Loucy (cell line): ENCODE measurements around the gene FOXA3.

ENCODE experiments used
- H2AFZ ChIP-seq: fragments of 200-600 bp; sonication (generic); 2 replicates; pipeline ENCODE4 v1.6.0; 2016; ENCODE audit warnings: antibody characterized with exemption, mild to moderate bottlenecking, low read length, moderate library complexity
- H3F3A ChIP-seq: fragments of 200-600 bp; 2 replicates; pipeline ENCODE4 v1.6.0; 2016; ENCODE audit warnings: antibody characterized with exemption, low read depth, mild to moderate bottlenecking
- H3K27me3 ChIP-seq: fragments of 200-600 bp; sonication (generic); 2 replicates; pipeline ENCODE4 v1.6.1; 2014; ENCODE audit warnings: low read length, mild to moderate bottlenecking; ENCODE audit not compliant: insufficient read depth, poor library complexity, severe bottlenecking
- H3K36me3 ChIP-seq: fragments of 200-600 bp; sonication (generic); 2 replicates; pipeline ENCODE4 v1.6.1; 2016; ENCODE audit warnings: low read length; ENCODE audit not compliant: insufficient read depth
- H3K4me1 ChIP-seq: fragments of 200-600 bp; sonication (generic); 2 replicates; pipeline ENCODE4 v1.5.1; 2014; ENCODE audit warnings: low read length, mild to moderate bottlenecking; ENCODE audit not compliant: insufficient read depth, poor library complexity, severe bottlenecking
- H3K4me2 ChIP-seq: fragments of 200-600 bp; sonication (generic); 2 replicates; pipeline ENCODE4 v1.6.0; 2014; ENCODE audit warnings: antibody characterized with exemption, low read length, low read depth, mild to moderate bottlenecking; ENCODE audit not compliant: poor library complexity, severe bottlenecking
- H3K4me3 ChIP-seq: fragments of 200-600 bp; sonication (generic); 2 replicates; pipeline ENCODE4 v1.5.1; 2014; ENCODE audit warnings: low read length, mild to moderate bottlenecking, mixed read lengths; ENCODE audit not compliant: poor library complexity, severe bottlenecking
- H3K79me2 ChIP-seq: fragments of 200-600 bp; sonication (generic); 2 replicates; pipeline ENCODE4 v1.6.1; 2014; ENCODE audit warnings: low read length; ENCODE audit not compliant: insufficient read depth
- H3K9ac ChIP-seq: fragments of 200-600 bp; sonication (generic); 2 replicates; pipeline ENCODE4 v1.6.0; 2014; ENCODE audit warnings: mild to moderate bottlenecking, low read depth, low read length, moderate library complexity; ENCODE audit not compliant: poor library complexity, severe bottlenecking
- H3K9me2 ChIP-seq: fragments of 200-600 bp; sonication (generic); replicated peaks from 2 replicates; pipeline ENCODE4 v1.6.1; 2016; ENCODE audit warnings: low read depth, low read length, mixed read lengths
- H3K9me3 ChIP-seq: fragments of 200-600 bp; sonication (generic); 2 replicates; pipeline ENCODE4 v1.6.1; 2014; ENCODE audit warnings: mild to moderate bottlenecking, antibody characterized with exemption, low read length, low read depth; ENCODE audit not compliant: insufficient read depth
- H4K20me1 ChIP-seq: fragments of 200-600 bp; sonication (generic); 2 replicates; pipeline ENCODE4 v1.6.0; 2014; ENCODE audit warnings: antibody characterized with exemption, low read length, mild to moderate bottlenecking; ENCODE audit not compliant: insufficient read depth, poor library complexity, severe bottlenecking
- EZH2phosphoT487 ChIP-seq: fragments of 200-600 bp; IDR thresholded peaks from 2 replicates; pipeline ENCODE4 v1.6.1; 2018; ENCODE audit warnings: antibody characterized with exemption, mild to moderate bottlenecking, moderate library complexity, borderline replicate concordance
- TF ChIP-seq, protein P1 (sequence below): fragments of 200-600 bp; sonication (generic); conservative IDR thresholded peaks from 2 replicates; pipeline ENCODE4 v1.5.1; 2014; ENCODE audit warnings: mild to moderate bottlenecking, antibody characterized with exemption, low read length

Gene FOXA3

GRCh38 chr19:45872095-45872919 lies 8.2 kb downstream of the FOXA3 start:
- H3K9me3 ChIP-seq, result no peaks in the 10 kb centered on the region
- peaks cover 13% of the 10 kb centered on the region for H3K4me1 ChIP-seq
- no peaks in the 10 kb centered on the region for H3K27me3 ChIP-seq
- no peak overlapping the region for H2AFZ ChIP-seq
- TF ChIP-seq EZH2phosphoT487, result no peak
- TF ChIP-seq, protein P1, sequence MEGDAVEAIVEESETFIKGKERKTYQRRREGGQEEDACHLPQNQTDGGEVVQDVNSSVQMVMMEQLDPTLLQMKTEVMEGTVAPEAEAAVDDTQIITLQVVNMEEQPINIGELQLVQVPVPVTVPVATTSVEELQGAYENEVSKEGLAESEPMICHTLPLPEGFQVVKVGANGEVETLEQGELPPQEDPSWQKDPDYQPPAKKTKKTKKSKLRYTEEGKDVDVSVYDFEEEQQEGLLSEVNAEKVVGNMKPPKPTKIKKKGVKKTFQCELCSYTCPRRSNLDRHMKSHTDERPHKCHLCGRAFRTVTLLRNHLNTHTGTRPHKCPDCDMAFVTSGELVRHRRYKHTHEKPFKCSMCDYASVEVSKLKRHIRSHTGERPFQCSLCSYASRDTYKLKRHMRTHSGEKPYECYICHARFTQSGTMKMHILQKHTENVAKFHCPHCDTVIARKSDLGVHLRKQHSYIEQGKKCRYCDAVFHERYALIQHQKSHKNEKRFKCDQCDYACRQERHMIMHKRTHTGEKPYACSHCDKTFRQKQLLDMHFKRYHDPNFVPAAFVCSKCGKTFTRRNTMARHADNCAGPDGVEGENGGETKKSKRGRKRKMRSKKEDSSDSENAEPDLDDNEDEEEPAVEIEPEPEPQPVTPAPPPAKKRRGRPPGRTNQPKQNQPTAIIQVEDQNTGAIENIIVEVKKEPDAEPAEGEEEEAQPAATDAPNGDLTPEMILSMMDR, result no peak
- no peak overlapping the region for H3K4me2 ChIP-seq
- H3K4me3 ChIP-seq, result no peak overlapping the region
- no peaks in the 10 kb centered on the region for H3F3A ChIP-seq
- no peak overlapping the region for H3K9ac ChIP-seq
- H3K79me2 ChIP-seq, result no peaks in the 10 kb centered on the region
- no peaks in the 10 kb centered on the region for H3K9me2 ChIP-seq
- H3K36me3 ChIP-seq, result no peaks in the 10 kb centered on the region
- H4K20me1 ChIP-seq, result no peaks in the 10 kb centered on the region

- Histone ChIP-seq H3K9me3 (no peaks in the 10 kb centered on the region), H3K79me2 (no peaks in the 10 kb centered on the region), H3K36me3 (no peaks in the 10 kb centered on the region), H3K9ac (no peak overlapping the region), H3K4me3 (no peak overlapping the region), H4K20me1 (no peaks in the 10 kb centered on the region), H2AFZ (no peak overlapping the region), H3K4me2 (no peak overlapping the region), H3K4me1 (peaks cover 17% of the 10 kb centered on the region), H3K9me2 (no peaks in the 10 kb centered on the region), H3K27me3 (no peaks in the 10 kb centered on the region), H3F3A (no peaks in the 10 kb centered on the region)
- TF ChIP-seq, protein P1, result no peak
- TF ChIP-seq EZH2phosphoT487, result no peak
These were observed 9.2 kb downstream of the FOXA3 start for GRCh38 chr19:45873219-45873772.

DNA sequence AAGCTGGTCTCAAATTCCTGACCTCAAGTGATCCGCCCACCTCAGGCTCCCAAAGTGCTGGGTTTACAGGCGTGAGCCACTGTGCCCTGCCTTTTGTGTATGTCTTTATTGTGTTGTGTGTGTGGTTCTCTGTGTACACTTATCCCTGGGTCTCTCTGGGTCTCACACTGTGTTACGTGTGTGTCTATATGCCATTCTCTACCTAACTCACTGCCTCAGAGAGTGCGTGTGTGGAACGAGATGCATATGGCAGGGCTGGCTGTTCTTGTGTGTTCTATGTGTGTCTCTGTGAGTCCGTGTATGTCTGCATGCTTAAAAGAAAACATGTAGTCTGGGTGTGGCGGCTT lies 10.5 kb downstream of the FOXA3 start:
- H3K9me2 ChIP-seq, result no peaks in the 10 kb centered on the region
- no peaks in the 10 kb centered on the region for H4K20me1 ChIP-seq
- peaks cover 20% of the 10 kb centered on the region for H3K4me1 ChIP-seq
- no peaks in the 10 kb centered on the region for H3K36me3 ChIP-seq
- H3K9ac ChIP-seq, result no peak overlapping the region
- H3K9me3 ChIP-seq, result no peaks in the 10 kb centered on the region
- H3K79me2 ChIP-seq, result no peaks in the 10 kb centered on the region
- no peak overlapping the region for H3K4me3 ChIP-seq
- H2AFZ ChIP-seq, result no peak overlapping the region
- no peaks in the 10 kb centered on the region for H3K27me3 ChIP-seq
- TF ChIP-seq EZH2phosphoT487, result no peak
- TF ChIP-seq, protein P1, result no peak
- H3K4me2 ChIP-seq, result no peak overlapping the region
- H3F3A ChIP-seq, result no peaks in the 10 kb centered on the region
